Kidney tubule cell (primary cell): ENCODE results near the gene RUSF1.
"Not testable (repeated sequence)": the region's sequence is repeated elsewhere in the genome, so short reads cannot be mapped to it uniquely, and the experiment has no call there.

ENCODE experiments used
- DNase-seq: peaks from one replicate; pipeline ENCODE4 v3.0.0-alpha.2; 2018; ENCODE audit warnings: low spot score

Gene RUSF1

GRCh38 chr16:31452631-31453106, 55.5 kb downstream of the RUSF1 start:
- peak; percentile 86 for DNase-seq

DNA sequence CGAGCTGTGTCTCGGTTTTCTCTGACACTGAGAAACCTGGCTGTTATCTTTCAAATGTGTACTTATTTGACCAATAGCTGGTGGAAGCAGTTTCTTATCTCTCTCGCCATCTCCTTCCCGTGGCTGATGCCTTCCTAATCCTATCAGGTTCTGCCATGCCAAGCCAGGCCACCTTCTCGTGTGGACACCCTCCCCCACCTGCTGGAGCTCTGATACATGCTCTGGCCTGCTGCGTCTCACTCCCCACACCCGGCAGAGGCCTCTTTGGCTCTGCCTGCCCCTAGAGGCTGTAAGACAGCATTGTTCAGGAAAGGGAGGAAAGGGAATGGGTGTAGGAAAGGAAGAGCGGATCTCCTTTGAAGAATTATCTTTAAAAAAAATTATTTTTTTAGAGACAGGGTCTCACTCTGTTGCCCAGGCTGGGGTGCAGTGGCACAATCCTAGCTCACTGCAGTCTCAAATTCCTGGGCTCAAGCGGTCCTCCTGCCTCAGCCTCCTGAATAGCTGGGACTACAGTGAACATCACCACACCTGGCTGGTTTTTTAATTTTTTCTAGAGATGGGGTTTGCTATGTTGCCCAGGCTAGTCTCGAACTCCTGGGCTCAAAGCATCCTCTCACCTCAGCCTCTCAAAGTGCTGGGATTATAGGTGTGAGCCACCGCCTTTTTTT, 56.4 kb downstream of the RUSF1 start:
- DNase-seq: peak; percentile 83

GRCh38 chr16:31451201-31451600, 57.0 kb downstream of the RUSF1 start:
- DNase-seq: no peak

DNA sequence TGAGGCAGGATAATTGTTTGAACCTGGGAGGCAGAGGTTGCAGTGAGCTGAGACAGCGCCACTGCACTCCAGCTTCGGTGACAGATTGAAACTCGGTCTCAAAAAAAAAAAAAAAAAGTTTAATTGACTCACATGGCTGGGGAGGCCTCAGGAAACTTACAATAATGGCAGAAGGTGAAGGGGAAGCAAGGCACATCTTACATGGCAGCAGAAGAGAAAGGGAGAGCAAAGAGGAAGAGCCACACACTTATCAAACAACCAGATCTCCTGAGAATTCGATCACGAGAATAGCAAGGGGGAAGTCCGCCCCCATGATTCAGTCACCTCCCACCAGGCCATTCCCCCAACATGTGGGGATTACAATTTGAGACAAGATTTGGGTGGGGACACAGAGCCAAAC, 62.3 kb downstream of the RUSF1 start:
- DNase-seq: not testable (repeated sequence)

DNA sequence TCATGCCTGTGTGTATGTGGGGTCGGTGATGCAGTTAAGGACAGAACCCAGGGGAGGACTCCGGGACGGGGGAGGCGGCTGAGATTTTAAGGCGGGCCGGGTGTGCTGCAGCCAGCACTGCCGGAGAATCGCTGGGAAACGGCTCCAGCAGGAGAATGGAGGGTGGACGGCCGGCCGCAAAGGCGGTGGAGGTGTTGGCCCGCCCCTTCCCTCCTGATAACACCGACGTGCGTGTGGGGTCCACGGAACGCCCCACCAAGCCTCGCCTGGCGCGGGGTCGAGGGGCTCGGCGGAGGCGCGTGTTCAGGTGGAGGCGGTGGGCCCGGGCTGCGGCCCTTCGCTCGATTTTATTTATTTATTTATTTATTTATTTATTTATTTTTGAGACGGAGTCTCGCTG, 66.2 kb downstream of the RUSF1 start:
- DNase-seq: no peak

DNA sequence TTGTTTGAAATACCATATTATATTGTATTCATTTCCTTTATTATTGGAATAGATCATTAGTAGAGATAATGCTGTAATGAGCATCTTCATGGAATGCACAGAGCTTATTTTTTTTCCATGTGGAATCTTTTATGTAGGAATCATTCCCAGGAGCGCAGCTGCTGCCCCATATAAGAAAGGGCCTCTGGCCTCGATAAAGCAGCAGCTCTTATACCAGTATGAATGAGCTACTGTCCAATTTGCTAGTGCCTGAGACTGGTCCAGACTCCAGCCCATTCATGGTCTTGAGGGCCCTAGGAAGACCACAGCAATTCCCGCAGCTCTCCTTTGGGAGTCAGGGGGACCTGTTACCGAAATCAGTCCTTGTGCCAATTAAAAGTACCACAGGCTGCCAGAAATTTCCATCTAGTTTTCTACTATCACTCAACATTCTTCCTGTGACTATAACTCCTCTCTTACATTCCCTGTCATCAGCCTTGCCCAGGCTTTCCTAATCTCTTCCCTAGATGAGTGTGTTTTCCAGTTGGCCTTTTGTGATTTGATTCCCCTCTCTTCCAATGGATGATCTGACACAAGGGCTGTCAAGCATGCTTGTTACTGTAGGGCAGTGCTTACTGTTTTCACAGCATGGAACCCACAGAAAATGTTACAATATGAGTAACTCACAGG, 67.5 kb downstream of the RUSF1 start:
- DNase-seq: no peak

- no peak for DNase-seq
Observed at GRCh38 chr16:31439519-31439918, 68.7 kb downstream of the RUSF1 start.
